Colonic mucosa (tissue), 4 donors: ENCODE results near the gene CDH4. TPM values are rescaled to one million over a fixed set of nuclear protein-coding genes. Genes with fewer than 3 reads are reported as not detected.

ENCODE experiments used
- DNase-seq: peaks from one replicate; pipeline ENCODE4 v3.0.0-alpha.2; 2020
- H3K27ac ChIP-seq: fragments of 200-600 bp; one replicate; pipeline ENCODE4 v1.8.0; 2021
- H3K27me3 ChIP-seq: fragments of 200-600 bp; one replicate; pipeline ENCODE4 v1.8.0; 2021
- H3K36me3 ChIP-seq: fragments of 200-600 bp; one replicate; pipeline ENCODE4 v1.8.0; 2021
- H3K4me1 ChIP-seq: fragments of 200-600 bp; one replicate; pipeline ENCODE4 v1.8.0; 2021; ENCODE audit warnings: mild to moderate bottlenecking
- H3K4me3 ChIP-seq: fragments of 200-600 bp; one replicate; pipeline ENCODE4 v1.8.0; 2021
- H3K9ac ChIP-seq, 2 donors: one replicate each; pipeline ENCODE4 v1.7.0; 2013; ENCODE audit warnings: control low read depth in 2 of 2, low read depth in 2 of 2, low read length in 2 of 2
- H3K9me3 ChIP-seq: fragments of 200-600 bp; one replicate; pipeline ENCODE4 v1.8.0; 2021
- CTCF ChIP-seq: fragments of 200-600 bp; IDR thresholded peaks from one replicate; pipeline ENCODE4 v1.8.0; 2022; ENCODE audit warnings: antibody characterized with exemption, mild to moderate bottlenecking
- intact Hi-C: fragments of 100-400 bp; cut with DNase I; formaldehyde crosslinking; loops from one replicate; pipeline ENCODE4 v1.14.1; 2022
- total RNA-seq, 2 donors: library from RNA; stranded (reverse); fragmentation: NEBNext Ultra II Directional in 1 of 2; extraction: Animal tissue kit (Norgen Biotek cat#: 25700) in 1 of 2; gene quantifications; one replicate each; pipeline ENCODE4 v1.2.1, GENCODE V29; 2021
- donor health status: healthy.
- donor health status: DM: no; HTN: no; CAD: no.
- donor health status: DM: no; HTN: no; CAD: no.

CDH4 gene
- total RNA-seq, 2 donors from 2014 or later: 0.08 TPM; not detected in 1

- H3K27ac ChIP-seq: no peak overlapping the region
Observed at GRCh38 chr20:61958773-61959700, 707.0 kb downstream of the CDH4 start.

DNA sequence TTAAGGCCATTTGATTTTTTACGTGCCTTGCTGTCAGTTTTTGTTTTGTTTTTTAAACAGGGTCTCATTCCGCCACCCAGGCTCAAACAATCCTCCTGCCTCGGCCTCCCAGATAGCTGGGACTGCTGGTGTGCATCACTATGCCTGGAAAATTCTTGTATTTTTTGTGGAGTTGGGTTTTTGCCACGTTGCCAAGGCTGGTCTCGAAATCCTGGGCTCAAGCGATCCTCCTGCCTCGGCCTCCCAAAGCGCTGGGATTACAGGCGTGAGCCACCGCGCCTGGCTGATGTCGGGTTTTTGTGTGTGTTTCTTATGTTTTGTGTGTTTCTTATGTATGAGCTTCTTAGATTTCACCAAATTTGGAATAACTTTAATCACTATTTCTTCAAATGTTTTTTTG is 708.8 kb downstream of the CDH4 start:
- H3K27me3 ChIP-seq: peaks cover 12% of the 10 kb centered on the region
- H3K4me3 ChIP-seq: no peak overlapping the region
- no peak for DNase-seq
- TF ChIP-seq CTCF: no peak
- H3K4me1 ChIP-seq: no peaks in the 10 kb centered on the region
- H3K9ac ChIP-seq: no peak overlapping the region
- no peaks in the 10 kb centered on the region for H3K36me3 ChIP-seq
- no peak overlapping the region for H3K27ac ChIP-seq
- intact Hi-C loops: no loop called here
- no peaks in the 10 kb centered on the region for H3K9me3 ChIP-seq

More at GRCh38 chr20:61958773-61959700, 707.0 kb downstream of the CDH4 start:
- H3K9me3 ChIP-seq: no peaks in the 10 kb centered on the region
- no peak for TF ChIP-seq CTCF
- DNase-seq: no peak
- H3K9ac ChIP-seq: no peak overlapping the region
- no peaks in the 10 kb centered on the region for H3K27me3 ChIP-seq
- H3K4me1 ChIP-seq: no peaks in the 10 kb centered on the region
- H3K4me3 ChIP-seq: no peak overlapping the region
- intact Hi-C loops: no loop called here
- H3K36me3 ChIP-seq: no peaks in the 10 kb centered on the region

DNA sequence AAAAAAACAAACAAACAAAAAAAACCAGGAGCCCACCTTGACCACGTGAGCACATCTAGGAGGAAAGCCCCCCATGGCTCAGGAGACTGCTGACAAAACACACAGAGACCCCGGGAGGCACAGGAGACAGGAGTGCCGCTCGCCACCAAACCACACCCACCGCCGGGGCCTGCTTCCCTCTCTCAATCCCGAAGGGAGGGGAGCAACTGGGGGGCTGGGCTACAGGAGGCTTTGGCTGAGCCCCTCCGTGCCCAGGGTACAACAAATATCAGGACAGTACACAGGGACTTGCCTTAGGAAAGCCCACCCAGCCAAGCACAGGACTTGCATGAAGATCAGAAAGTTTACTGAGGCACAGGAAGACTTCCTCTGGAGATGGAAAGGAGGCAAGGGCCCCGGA is 711.1 kb downstream of the CDH4 start:
- H3K27ac ChIP-seq: no peak overlapping the region
- peaks cover 18% of the 10 kb centered on the region for H3K27me3 ChIP-seq
- no peaks in the 10 kb centered on the region for H3K36me3 ChIP-seq
- intact Hi-C loops: no loop called here
- no peak overlapping the region for H3K4me3 ChIP-seq
- no peak overlapping the region for H3K9ac ChIP-seq
- no peaks in the 10 kb centered on the region for H3K4me1 ChIP-seq
- no peaks in the 10 kb centered on the region for H3K9me3 ChIP-seq
- TF ChIP-seq CTCF: no peak
- DNase-seq: no peak

DNA sequence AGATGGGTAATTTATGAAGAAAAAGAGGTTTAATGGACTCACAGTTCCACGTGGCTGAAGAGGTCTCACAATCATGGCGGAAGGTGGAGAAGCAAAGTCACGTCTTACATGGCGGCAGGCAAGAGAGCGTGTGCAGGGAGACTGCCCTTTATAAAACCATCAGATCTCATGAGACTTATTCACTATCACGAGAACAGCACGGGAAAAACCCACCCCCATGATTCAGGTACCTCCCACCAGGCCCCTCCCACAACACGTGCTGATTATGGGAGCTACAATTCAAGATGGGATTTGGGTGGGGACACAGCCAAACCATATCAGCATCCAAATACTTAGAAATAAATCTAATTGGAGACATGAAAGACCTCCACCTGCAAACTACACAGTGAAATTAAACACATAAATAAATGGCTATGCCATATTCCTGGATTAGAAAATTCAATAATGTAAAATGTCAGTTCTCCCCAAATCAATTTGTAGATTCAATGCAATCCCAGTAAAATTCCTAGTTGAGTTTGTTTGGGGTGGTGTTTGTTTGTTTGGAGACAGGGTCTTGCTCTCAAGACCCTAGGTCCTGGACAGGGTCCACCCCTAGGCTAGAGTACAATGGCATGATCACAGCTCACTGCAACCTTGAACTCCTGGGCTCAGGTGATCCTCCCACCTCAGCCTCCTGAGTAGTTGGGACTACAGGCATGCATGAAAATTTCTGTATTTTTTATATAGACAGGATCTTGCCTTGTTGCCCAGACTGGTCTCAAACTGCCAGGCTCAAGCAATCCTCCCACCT is 712.0 kb downstream of the CDH4 start:
- intact Hi-C loops: no loop called here
- H3K4me1 ChIP-seq: no peaks in the 10 kb centered on the region
- H3K27me3 ChIP-seq: peaks cover 18% of the 10 kb centered on the region
- no peaks in the 10 kb centered on the region for H3K9me3 ChIP-seq
- H3K9ac ChIP-seq: no peak overlapping the region
- DNase-seq: no peak
- TF ChIP-seq CTCF: no peak
- H3K4me3 ChIP-seq: no peak overlapping the region
- H3K27ac ChIP-seq: no peak overlapping the region
- no peaks in the 10 kb centered on the region for H3K36me3 ChIP-seq

DNA sequence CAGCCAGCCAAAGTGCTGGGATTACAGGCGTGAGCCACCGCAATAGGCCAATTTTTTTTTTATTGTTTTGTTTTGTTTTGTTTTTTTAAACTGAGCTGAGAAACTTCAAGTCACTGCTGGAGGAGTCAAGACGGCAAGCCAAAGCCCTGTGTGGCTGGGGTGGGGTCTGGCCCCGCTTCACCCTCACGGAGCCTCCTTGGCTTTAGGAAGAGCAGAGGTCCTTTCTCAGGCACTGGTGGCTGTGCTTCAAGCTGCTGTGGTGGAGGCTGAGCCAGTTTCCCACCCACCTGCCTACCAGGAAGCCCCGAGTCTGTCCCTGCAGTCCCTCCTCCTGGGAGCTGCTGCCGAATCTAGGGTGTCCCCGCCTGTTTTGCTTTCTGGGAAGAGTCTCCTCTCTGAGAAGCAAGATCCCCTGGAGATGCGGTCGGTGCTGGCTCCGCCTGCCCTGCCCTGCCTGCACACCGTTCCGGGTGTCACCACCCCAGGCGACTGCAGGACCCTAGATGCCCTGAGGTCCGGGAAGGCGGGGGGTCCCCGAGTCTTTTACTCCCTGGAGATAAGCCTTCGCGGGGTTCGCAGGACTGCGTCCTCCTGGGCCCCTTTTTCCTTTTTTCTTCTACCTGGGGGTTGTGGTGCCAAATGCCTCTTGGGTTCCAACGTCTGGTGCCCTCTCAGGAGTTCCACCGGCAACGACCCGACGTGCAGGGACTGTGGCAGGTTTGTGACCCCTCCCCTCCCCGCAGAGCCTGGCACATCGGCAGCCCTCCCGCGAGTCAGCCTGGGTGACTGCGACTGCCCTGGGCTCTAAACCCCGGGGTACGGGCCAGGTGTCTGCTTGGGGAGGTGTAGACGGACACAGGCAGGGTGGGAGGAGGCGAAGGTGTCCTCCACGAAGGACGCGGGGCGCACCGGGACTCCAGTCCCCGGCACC is 712.9 kb downstream of the CDH4 start:
- H3K9me3 ChIP-seq: no peaks in the 10 kb centered on the region
- intact Hi-C loops: no loop called here
- H3K27me3 ChIP-seq: peaks cover 18% of the 10 kb centered on the region
- no peak for TF ChIP-seq CTCF
- H3K4me1 ChIP-seq: no peaks in the 10 kb centered on the region
- H3K27ac ChIP-seq: no peak overlapping the region
- no peak for DNase-seq
- no peak overlapping the region for H3K4me3 ChIP-seq
- H3K9ac ChIP-seq: no peak overlapping the region
- H3K36me3 ChIP-seq: no peaks in the 10 kb centered on the region
